OCI-LY7 (cell line): ENCODE results near the gene MARF1. TPM values are rescaled to one million over a fixed set of nuclear protein-coding genes. Genes with fewer than 3 reads are reported as not detected.
"Not testable (repeated sequence)": the region's sequence is repeated elsewhere in the genome, so short reads cannot be mapped to it uniquely, and the experiment has no call there.

Source experiments
- BruUV-seq: library from RNA; stranded (reverse); fragments of 400-500 nt; replicated peaks from 2 replicates; lab custom pipeline; 2021; lab: Mats Ljungman, UMichigan
- CTCF ChIA-PET: fragments of 300-600 bp; sonication (Branson Sonifier 250); formaldehyde crosslinking; loops from one replicate; lab custom pipeline; 2022; ENCODE audit warnings: antibody characterized with exemption; ENCODE audit not compliant: unreplicated experiment; lab: Charles Lee
- POLR2A ChIA-PET: fragments of 300-600 bp; sonication (Branson Sonifier 250); formaldehyde crosslinking; loops from one replicate; lab custom pipeline; 2022; ENCODE audit warnings: antibody characterized with exemption; lab: Charles Lee
- DNase-seq: peaks from one replicate; pipeline ENCODE4 v3.0.0-alpha.2; 2015; ENCODE audit warnings: low spot score
- H2AFZ ChIP-seq: fragments of 200-600 bp; sonication (generic), shearing (Covaris generic); 2 replicates; pipeline ENCODE4 v1.6.1; 2014; ENCODE audit warnings: mild to moderate bottlenecking, antibody characterized with exemption, low read length, moderate library complexity
- H3K27ac ChIP-seq: fragments of 200-600 bp; sonication (generic); 2 replicates; pipeline ENCODE4 v1.5.1; 2014; ENCODE audit warnings: mixed run types, low read depth, mild to moderate bottlenecking, moderate library complexity, low read length, inconsistent platforms; ENCODE audit not compliant: poor library complexity, severe bottlenecking
- H3K36me3 ChIP-seq: fragments of 200-600 bp; sonication (generic); 2 replicates; pipeline ENCODE4 v1.6.1; 2014; ENCODE audit warnings: mild to moderate bottlenecking, antibody characterized with exemption, low read length, moderate library complexity, mixed read lengths; ENCODE audit not compliant: insufficient read depth
- H3K4me1 ChIP-seq: fragments of 200-600 bp; sonication (generic); 2 replicates; pipeline ENCODE4 v1.5.1; 2014; ENCODE audit warnings: mild to moderate bottlenecking, low read length; ENCODE audit not compliant: insufficient read depth, poor library complexity, severe bottlenecking
- H3K4me2 ChIP-seq: fragments of 200-600 bp; sonication (generic); 2 replicates; pipeline ENCODE4 v1.6.1; 2014; ENCODE audit warnings: mild to moderate bottlenecking, low read length
- H3K4me3 ChIP-seq: fragments of 200-600 bp; sonication (generic); 2 replicates; pipeline ENCODE4 v1.5.1; 2014; ENCODE audit warnings: mild to moderate bottlenecking, low read depth, low read length; ENCODE audit not compliant: poor library complexity, severe bottlenecking
- H3K79me2 ChIP-seq: fragments of 200-600 bp; sonication (generic); 2 replicates; pipeline ENCODE4 v1.6.1; 2016; ENCODE audit warnings: low read depth, mild to moderate bottlenecking, low read length, moderate library complexity, mixed read lengths; ENCODE audit not compliant: insufficient read depth
- H3K9me2 ChIP-seq: fragments of 200-600 bp; sonication (generic); 2 replicates; pipeline ENCODE4 v1.6.1; 2016; ENCODE audit warnings: mild to moderate bottlenecking, low read length, mixed read lengths; ENCODE audit not compliant: insufficient read depth
- H3K9me3 ChIP-seq: fragments of 200-600 bp; sonication (generic); 2 replicates; pipeline ENCODE4 v1.6.1; 2014; ENCODE audit warnings: mild to moderate bottlenecking, mixed run types, low read length, mixed read lengths
- H4K20me1 ChIP-seq: fragments of 200-600 bp; sonication (generic); 2 replicates; pipeline ENCODE4 v1.6.1; 2014; ENCODE audit warnings: mild to moderate bottlenecking, antibody characterized with exemption, low read length, moderate library complexity, mixed read lengths; ENCODE audit not compliant: insufficient read depth
- CTCF ChIP-seq: fragments of 200-600 bp; sonication (generic); conservative IDR thresholded peaks from 2 replicates; pipeline ENCODE4 v1.5.1; 2014; ENCODE audit warnings: mild to moderate bottlenecking, antibody characterized with exemption, low read length, moderate library complexity, mixed read lengths
- EZH2phosphoT487 ChIP-seq: fragments of 200-600 bp; sonication (generic); IDR thresholded peaks from 2 replicates; pipeline ENCODE4 v1.6.1; 2018; ENCODE audit warnings: low read depth, borderline replicate concordance, mild to moderate bottlenecking, mixed run types, antibody characterized with exemption, low read length, moderate library complexity, mixed read lengths
- intact Hi-C: fragments of 100-400 bp; cut with micrococcal nuclease; formaldehyde crosslinking; loops from one replicate; pipeline ENCODE4 v1.10.0; 2022; ENCODE audit not compliant: unreplicated experiment
- total RNA-seq, 2 experiments: library from RNA; depleted of rRNA in 1 of 2; stranded (reverse); fragments of >200 nt in 1 of 2; shearing (Covaris generic) in 1 of 2; gene quantifications; 2 replicates each; pipeline ENCODE4 v1.2.3, GENCODE V29; 2014 to 2022

Gene MARF1
- total RNA-seq, 2 experiments from 2014 or later: 20.6 to 71.1 TPM

GRCh38 chr16:15574614-15574948 is 68.4 kb downstream of the MARF1 start:
- Histone ChIP-seq H3K9me2 (no peaks in the 10 kb centered on the region), H3K36me3 (no peaks in the 10 kb centered on the region), H3K9me3 (no peaks in the 10 kb centered on the region), H2AFZ (no peak overlapping the region), H3K4me1 (no peaks in the 10 kb centered on the region), H3K27ac (no peak overlapping the region), H3K4me2 (no peak overlapping the region), H3K4me3 (no peak overlapping the region), H4K20me1 (no peaks in the 10 kb centered on the region), H3K79me2 (no peaks in the 10 kb centered on the region)
- ChIA-PET POLR2A (no interaction called here), CTCF (no interaction called here)
- TF ChIP-seq CTCF (no peak), EZH2phosphoT487 (no peak)
- intact Hi-C loops: no loop called here
- no TSS peak for BruUV-seq
- no peak for DNase-seq

GRCh38 chr16:15573896-15574613 is 68.9 kb downstream of the MARF1 start:
- POLR2A ChIA-PET: not testable (repeated sequence)

GRCh38 chr16:15573274-15573895 is 69.6 kb downstream of the MARF1 start:
- H3K27ac ChIP-seq: no peak overlapping the region
- no peaks in the 10 kb centered on the region for H3K36me3 ChIP-seq
- TF ChIP-seq CTCF (no peak), EZH2phosphoT487 (no peak)
- no peak for DNase-seq
- no peaks in the 10 kb centered on the region for H3K4me1 ChIP-seq
- intact Hi-C loops: no loop called here
- no peaks in the 10 kb centered on the region for H3K9me2 ChIP-seq
- ChIA-PET POLR2A (no interaction called here), CTCF (no interaction called here)
- BruUV-seq: no TSS peak
- H2AFZ ChIP-seq: no peak overlapping the region
- no peaks in the 10 kb centered on the region for H3K79me2 ChIP-seq
- H3K4me2 ChIP-seq: no peak overlapping the region
- no peaks in the 10 kb centered on the region for H3K9me3 ChIP-seq
- no peaks in the 10 kb centered on the region for H4K20me1 ChIP-seq
- H3K4me3 ChIP-seq: no peak overlapping the region

More at GRCh38 chr16:15573896-15574613, 68.9 kb downstream of the MARF1 start:
- H3K4me2 ChIP-seq, H3K36me3 ChIP-seq, H3K9me3 ChIP-seq, H4K20me1 ChIP-seq, CTCF ChIA-PET, H3K79me2 ChIP-seq, H3K27ac ChIP-seq, BruUV-seq, H3K9me2 ChIP-seq, H2AFZ ChIP-seq, DNase-seq, intact Hi-C loops, H3K4me1 ChIP-seq, H3K4me3 ChIP-seq: not testable (repeated sequence)
